Right forelimb (tissue), 1 donor: ENCODE measurements around the gene THSD4.

Experiments used
- DNase-seq: peaks from one replicate; pipeline ENCODE4 v3.0.0-alpha.2; 2018

The THSD4 gene

DNA sequence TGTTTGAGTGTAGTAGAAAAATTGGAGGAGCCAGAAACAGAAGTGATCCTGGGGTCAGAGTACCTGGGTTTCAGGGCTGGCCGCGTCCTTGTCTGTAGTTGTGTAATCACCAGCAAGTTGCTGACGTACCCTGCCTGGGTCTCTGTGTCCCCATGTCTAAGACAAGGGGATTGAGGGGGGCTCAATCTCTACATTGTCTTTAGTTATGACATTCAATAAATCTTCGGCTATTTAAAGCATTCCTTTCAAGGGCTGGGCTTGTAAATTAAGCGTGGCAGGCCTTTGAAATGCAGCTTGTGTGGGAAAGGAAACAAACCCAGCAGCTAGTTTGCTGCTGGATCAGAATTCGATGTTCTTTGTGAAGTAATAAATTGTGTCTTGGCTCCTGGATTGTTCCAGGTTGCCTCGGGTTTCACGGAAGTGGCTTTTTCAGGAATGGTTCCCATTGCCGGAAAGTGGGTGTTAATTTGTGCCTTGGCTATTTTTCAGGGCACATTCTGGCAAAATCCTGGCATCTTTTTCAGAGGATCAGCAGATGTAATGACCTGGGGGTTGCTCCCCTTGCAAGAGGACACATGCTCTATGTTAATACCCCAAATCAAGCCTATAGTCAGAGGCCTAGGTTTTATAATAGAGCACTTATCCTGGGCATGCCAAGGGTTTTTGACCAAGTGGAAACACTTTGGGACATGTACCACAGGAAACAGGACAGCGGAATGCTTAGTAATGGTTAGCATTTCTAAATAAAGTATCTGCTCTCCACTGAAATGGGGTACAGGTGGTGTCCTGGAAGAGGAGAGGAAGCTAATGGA lies 400.3 kb downstream of the THSD4 start:
- DNase-seq, result no peak

DNA sequence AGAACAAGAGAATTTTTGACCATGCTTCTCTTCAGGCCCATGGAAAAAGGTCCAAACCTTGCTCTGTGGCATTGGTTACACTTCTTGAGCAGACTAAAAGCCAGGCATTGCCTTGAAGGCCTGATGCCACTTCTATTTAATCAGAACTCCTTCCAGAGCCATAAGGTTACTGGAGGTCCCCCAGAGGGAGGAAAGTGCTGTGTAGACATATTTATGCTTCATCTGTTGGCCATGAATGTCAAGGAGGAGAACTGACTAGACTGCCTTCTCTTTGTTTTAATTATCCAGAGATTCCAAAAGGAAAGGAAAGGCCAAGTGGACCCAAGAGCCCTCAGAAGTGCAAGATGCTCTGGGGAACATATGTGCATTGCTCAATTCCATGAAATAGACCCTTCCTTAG lies 402.5 kb downstream of the THSD4 start:
- DNase-seq, result no peak

DNA sequence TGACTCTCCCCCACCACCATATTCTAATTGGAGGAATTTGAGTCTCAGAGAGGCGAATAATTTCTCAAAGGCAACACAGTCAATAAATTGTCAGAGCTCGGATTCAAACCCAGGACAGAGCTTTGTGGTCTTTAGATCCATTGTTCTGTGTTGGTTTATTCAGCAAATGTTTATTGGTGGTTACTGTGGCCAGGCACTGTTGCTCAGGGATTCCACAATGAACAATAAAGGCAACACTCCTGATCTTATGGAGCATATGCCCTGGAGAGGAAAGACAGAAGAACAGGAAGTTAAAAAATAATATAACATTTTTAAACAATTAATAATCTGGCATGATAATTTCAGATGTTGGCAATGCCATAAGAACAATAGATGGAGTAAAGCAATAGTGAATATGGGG lies 403.4 kb downstream of the THSD4 start:
- DNase-seq, result no peak

DNA sequence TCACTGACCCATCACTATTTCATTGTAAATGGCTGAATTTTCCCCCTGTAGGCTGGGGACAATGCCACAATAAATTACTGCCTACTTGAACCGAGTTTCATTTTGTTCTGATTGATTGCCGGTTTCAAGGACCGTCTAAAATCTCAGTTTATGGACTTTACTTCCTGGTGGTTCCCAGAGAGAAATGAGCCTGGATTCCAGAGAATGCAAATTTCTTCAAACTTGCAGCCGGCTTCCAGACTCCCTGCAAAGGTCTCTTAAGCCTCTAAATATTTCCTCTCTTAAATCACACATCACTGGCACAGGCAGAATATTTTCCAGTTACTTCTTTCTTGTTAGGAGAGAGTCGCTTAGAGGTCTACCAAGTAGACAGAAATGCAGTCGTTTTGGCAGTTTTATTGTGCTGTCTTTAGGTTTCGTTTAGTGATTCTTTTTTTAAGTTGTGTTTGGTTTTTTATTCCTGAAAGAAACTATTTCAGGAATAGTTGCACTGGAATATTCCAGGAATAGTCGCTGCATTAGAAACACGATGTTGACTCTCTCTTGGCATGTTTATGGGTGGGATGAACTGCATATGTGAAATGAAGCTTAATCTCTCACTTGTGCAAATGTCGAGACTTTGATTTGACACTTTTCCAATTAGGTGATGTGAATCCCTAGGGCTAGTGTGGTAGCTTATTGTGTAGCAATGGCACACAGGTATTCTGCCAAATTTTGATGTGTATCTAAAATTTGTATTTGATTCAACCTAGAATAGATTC lies 411.0 kb downstream of the THSD4 start:
- DNase-seq, result no peak

DNA sequence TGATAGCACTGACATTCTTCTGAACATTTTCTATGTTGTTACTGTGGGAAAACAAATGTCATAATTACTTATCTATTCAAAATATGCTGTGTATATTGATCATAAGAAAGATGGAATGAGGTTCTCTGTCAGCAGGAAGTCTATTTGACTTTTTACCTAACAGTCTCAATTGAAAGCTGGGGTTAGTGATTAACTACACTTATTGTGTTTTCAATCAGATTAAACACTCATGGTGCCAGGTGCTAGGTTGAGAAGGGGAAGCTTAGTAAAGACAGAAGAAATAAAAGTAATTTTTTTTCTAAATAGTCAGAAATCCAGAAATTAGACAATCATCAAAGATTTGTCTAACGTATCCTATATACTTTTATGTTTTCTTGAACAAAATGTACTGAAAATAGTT lies 414.1 kb downstream of the THSD4 start:
- no peak for DNase-seq

DNA sequence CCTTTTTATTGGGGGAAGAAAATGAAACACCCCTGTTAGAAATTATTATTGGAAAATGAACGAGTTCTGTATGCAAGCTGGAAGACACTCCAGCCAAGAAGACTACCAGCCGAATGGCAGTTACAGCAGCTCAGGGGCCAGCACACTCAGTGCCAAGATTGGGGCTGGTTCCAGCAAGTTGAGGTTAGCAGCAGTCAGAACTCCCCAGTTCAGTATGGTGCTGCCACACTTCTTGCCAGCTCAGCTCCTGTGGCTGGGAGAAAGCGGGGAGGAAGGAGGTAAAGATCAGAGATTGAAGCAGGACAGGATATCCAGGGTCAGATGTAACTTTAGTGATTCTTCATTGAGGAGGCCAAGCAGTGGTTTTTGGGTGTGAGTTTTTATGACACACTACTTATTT lies 414.8 kb downstream of the THSD4 start:
- no peak for DNase-seq

DNA sequence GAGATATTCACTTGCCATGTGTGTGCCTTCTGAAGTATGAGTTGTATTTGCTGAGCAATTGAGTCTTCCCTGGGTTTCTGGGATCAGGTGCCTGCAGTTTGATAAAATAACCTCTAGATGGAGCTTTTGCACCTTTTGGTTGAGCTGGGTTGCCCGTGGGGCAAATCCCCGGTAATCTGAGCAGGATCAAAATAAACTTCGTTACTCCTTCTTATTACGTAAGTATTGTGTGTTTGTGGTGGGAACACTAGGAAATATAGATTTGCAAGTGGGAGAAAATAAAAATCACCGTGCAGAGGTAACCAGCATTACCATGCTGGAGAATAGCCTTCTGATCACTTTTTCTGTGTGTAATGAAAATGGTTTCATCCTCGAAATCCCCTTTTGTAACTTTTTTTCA lies 417.7 kb downstream of the THSD4 start:
- DNase-seq, result no peak

DNA sequence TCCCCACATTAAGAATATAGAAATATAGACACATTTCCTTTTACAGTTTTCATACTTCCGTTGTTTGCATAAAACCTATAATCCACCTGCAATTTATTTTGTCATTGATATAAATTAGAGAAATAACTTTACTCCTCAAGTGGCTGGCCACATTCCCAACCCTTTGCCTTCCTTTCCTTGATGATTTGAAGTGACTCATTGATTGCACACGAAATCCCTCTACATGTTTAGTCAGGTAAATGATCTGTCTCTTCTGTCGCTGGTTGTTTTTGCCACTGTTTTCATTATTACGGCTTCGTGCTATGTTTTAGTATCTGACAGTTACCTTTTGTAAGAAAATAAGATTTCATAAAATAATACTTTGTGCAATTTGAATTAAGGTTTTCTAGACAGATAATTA lies 422.9 kb downstream of the THSD4 start:
- DNase-seq, result no peak

DNA sequence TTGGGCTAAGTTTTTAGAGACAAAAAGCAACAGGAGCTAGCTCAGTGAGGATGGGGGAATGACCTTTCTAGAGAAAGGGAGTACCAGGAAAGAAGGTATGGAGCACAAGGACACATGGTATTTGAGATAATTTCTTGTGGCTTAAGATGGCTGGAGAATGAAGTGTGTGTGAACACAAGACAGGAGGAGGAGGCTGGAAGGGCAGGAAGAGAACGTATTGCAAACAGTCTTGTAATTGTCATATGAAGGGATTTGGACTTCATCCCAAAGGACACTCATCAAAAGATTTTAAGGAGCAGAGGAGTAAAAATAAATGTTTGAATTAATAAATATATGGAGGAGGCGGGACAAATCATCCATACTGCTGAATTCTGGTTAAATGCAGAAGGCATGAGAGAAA lies 426.5 kb downstream of the THSD4 start:
- no peak for DNase-seq

DNA sequence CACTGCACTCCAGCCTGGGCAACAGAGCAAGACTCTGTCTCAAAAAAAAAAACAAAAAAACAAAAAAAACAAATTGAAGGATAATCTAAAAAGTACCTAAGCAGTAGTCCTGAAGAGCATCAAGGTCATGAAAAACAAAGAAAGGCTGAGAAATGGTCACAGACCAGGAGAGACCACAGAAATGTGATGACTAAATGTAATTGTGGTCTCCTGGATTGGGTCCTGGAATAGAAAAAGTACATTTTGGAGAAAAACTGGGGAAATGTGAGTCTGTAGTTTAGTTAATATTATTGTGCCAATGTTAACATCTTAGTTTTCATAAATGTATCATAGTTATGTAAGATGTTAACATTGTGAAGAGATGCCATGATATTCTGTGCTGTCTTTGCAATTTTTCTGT lies 427.6 kb downstream of the THSD4 start:
- no peak for DNase-seq

DNA sequence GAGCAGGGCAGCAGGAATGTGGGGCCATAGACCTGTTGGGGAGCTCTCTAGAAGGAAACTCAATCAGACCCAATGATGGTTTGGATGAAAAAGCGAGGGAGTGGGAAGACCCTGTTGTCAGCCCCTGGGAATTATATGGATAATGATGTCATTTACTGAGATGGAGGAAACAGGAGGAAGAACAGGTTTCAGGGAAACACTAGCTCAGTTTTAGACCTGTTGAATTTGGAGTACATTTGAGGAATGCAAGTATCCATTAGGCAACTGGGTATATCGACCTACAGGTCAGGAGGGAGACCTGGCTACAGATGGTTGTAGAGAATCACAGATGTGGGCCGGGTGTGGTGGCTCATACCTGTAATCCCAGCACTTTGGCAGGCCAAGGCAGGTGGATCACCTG lies 428.1 kb downstream of the THSD4 start:
- DNase-seq, result no peak

DNA sequence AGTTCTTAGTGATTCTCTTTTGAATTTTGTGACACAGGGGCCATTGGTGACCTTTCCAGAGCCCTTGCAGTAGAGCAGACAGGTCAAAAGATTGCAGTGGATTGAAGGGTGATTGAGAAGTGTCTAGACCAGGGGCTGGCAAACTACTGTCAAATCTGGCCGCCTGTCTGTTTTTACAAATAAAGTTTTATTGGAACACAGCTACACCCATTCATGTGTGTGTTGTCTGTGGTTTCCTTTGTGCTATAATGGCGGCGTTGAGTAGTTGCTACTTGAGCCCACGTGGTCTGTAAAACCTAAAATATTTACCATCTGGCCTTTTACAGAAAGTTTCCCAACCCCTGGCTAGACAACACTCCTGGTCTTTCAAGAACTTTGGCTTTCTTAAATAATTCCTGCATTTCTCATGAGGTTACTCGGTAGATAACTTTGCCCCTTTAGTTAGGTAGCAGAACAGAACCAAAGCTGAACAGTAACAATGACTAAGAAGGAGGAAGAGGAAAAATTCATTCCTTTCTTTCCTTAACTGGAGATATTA lies 430.0 kb downstream of the THSD4 start:
- DNase-seq, result no peak

DNA sequence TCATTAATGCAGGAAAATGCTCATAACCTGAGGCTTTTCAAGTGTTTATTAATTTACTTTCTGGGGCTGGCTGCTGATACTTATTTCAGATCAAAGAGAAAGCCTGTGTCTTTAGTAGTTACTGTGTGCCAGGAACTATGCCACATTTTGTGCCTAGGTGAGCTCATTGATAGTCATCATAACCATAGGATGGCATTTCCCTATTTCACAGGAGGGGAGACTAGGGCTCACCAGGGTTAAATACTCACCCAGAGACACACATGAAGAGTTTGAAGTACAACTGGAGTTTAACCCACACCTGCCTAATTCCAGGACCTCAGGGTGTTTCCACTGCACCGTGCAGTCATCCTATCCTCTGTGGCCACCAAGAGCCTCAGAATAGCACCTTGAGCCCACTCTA lies 430.7 kb downstream of the THSD4 start:
- no peak for DNase-seq

DNA sequence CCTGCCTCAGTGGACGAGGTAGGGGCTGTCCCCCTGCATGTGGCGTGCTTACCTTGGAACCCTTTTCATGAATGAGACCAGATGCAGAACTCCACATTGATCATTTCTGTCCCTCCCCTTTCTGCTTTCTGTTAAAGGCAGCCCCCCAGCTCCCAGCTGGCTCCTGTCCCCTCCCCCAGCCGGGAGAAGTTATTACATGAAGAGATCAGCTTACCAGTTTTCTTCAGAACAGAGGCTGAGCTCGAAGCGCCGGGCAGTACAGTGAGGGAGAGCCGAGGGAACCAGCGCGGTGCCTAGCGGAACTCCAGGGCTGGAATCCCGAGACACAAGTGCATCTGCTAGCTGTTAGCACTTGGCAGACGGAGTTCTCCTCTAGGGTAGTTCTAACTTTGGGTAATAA lies 431.7 kb downstream of the THSD4 start:
- peak; percentile 64 for DNase-seq

DNA sequence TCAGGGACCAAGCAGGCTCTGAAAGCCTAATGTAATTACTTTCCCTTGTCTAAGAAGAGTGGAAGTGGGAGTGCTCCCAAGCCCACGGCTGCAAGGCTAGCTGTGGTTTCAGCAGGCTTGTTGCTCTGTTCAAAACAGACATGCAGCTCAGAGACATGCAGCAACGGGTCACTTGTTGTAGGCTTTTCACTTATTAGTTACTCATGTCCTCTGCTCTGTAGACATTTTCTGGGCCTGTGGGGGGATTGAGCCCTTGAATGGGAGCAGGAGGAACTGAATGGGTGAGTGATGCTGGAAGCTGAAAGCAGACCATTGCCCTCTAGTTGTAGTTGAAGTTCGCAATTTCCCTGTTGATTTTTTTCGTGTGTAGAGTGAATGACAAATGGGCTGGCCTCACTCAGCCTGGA lies 433.1 kb downstream of the THSD4 start:
- no peak for DNase-seq

DNA sequence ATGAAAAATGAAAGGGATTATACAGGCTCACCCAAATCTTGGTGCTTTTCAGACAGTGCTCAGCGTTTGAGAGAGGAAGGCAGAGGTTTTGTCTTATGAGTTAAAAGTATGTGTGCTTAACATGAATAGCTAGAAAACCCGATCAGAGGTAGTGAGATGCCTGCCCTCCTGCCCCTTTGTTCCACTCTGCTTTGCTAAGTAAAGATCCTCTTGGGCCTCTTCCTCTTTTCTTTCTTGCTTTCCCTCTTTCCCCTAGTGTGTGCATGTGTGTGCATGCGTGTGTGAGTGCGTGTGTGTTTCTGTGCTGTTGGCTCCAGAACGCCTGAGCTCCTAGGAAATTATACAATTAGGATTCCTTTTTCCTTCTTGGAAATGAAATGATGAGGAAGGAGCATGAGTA lies 433.8 kb downstream of the THSD4 start:
- DNase-seq, result no peak

DNA sequence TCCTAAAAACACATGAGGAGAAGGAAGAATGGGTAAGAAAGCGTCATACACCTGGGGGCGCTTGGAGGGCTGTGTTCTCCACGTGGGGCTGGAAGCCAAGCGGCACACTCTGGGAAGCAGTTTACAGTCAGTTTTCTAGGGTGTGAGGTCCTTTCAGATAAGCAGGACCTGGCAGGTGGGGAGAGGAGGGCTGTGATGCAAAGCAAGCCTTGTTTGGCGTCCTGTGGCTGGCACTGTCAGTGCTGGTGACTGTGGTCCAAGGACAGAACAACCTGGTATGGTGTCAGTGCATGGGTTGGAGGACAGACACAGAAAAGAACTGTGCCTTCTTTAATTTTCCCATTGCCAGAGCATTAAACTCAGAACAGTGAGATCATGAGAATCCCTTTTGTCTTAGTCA lies 434.4 kb downstream of the THSD4 start:
- DNase-seq, result no peak

DNA sequence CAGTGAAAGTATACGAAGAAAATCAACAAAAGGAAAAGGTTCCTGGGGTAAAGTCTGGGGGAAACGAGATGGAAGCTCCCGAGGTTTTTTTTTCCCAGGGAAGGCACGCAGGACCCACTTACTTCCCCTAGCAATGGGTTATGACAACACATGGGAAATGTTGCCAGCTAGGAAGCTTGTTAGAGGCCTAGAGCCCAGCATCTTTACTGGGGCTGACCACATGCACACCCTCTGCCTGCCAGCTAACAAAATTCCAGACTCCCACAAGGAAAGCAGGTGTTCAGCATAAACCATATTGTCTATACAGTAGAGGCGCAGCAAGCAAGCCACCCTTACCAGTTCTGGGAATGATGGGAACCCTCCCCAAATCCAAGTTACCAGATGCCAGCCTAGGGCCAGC lies 436.3 kb downstream of the THSD4 start:
- DNase-seq, result no peak

DNA sequence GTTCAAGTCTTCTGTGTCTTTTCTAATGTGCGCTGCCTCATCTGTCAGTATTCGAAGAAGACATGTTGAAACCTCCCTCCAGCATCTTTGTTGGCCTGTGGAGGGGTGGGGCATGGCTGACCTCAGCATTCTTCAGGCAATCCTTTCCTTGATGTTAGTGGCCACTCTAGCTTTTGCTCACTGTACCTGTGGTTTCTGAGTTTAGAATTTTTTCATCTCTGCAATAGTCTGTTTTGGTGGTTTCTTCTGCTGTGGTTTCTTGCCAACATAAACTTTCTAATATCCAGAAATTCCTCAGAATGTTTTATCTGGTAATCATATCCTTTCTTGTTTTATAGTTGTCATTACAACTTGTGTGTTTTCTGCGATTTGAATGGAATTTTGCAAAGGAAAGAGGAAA lies 443.8 kb downstream of the THSD4 start:
- DNase-seq, result no peak

DNA sequence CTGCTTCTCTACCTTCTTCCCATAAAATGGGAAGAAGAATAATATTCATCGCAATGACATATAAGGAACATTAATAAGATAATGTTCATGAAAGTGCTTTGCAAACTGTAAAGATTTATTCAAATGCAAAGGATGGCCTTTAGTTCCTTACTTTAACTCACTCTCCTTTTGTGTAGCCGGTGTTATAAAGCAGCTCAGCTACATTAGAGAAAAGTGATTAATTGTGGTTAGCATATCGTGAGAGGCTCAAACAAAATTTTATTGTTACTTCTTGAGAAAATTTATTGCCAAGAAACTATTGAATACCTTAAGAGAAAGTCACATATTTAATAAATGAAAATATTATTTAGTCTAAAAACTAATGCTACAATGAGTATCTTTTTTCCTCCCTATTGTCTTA lies 444.3 kb downstream of the THSD4 start:
- no peak for DNase-seq

DNA sequence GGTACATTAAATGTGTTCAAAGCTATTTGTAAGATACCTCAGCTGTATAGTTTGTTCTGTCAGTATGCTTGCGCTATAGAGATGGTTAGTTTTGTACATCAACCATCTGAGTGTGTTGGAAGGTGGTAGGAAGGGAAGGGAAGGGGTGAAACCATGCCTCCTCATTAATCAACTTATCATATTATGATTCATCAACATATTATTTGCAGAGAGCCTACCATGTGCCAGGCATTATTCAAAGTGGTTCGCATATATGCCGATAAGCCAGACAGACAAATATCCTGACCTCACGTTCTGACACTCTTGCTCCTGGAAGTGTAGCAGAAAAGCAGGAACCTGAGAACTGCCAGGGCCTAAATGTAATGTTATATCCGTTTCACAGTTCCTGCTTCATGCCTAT lies 447.0 kb downstream of the THSD4 start:
- no peak for DNase-seq

DNA sequence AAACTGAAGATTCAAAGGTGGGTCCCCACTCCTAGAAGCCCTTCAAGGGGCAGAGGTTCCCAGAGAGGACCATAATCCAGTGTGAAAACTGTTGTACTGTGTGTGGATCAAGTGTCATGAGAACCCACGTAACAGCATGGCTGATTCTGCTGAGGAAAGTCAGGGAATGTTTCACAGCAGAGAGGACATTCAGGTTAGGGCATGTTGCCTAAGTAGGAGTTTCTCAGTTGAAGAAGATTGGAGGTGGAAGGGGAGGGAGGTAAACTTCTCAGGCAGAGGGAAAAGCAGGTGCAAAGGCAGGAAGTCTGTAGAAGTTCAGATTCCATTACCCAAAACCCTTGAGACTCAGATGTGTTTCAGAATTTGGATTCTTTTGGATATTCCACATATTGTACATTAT lies 448.9 kb downstream of the THSD4 start:
- no peak for DNase-seq

DNA sequence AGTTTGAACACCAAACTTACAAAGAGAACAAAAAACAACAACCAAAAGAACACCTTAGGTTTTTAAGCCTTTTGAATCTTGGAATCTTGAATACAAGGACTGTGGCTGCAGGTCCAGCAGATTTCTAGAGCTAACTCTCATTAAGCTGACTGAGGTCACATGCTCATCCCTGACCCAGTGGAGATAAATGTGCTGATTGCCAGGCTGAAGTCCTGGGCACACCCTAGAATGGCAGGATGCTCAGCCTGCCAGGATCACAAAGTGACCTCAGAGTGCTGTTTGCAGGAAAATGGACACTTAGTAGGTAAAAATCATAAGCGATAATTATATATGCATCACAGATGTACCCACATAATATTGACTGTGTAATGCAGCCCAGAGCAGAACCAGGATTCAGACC lies 449.7 kb downstream of the THSD4 start:
- no peak for DNase-seq

DNA sequence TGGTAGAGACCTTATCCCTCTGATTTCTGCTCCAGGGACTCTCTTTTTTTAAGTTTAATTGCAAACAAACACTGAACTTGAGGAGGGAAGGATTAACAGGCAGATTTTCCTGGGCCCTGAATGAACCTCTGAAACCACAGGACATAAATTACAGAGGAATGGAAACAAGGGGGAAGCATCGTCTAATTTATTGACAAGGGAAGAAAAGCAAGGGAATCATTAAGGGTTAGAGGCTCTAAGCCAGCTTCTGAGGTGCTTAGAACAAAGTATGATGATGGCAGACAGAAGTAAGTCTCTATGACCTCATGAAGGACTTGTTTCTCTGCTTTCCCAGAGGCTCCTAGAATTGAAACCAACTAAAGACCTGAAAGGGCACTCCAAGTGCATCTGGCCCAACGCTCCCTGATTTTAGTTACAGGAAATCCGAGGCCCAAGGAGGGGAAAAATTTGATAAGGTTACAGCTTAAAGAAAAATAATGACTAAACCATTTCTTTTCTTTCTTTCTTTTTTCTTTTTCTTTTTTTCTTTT lies 450.4 kb downstream of the THSD4 start:
- no peak for DNase-seq
